GM21723 (cell line): Measurements from ENCODE around the gene DNMBP.
"Not testable (repeated sequence)": the region's sequence is repeated elsewhere in the genome, so short reads cannot be mapped to it uniquely, and the experiment has no call there.

Experiments used
- ATAC-seq: cut with Tn5 transposase; IDR thresholded peaks from one replicate; pipeline ENCODE4 v1.9.1; 2021; ENCODE audit warnings: mild to moderate bottlenecking, moderate library complexity; ENCODE audit not compliant: unreplicated experiment

DNMBP gene

DNA sequence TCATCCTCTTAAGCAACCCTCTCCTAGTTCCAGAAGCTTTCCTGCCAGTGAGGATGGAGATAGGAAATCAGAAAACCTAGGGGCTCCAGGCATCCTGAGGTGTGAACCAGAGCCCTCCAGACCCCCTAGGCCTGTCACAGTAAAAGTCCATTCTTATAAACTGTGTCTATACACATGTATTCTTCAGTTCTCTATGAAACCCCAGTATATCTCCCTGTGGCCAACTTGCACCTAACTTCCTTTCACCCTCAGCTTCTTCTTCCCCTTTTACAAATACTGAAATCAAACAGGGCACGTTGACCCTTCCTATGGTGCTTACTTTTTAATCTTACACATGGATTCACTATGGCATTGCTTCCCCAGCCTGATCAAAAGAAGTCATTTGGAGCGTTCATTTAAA lies 168.9 kb downstream of the DNMBP start:
- not testable (repeated sequence) for ATAC-seq

DNA sequence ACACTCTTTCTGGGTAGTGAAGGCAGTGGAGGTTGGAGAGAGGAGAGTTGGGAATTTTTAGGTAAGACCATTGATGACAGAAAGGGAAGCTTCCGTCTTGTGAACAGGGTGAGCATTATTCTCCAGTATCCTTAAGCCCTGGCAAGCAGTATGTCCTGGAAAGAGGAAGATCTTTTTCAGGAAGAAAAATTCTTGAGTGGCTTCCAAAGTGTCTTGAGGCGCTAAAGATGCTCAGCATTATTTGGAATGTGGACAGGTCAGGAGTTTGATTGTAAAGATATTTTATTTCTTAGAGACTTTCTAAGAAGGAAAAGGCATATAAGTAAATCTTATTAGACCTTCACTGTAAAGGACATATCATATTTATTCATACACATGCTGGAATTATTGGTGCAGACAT lies 173.0 kb downstream of the DNMBP start:
- no peak for ATAC-seq

DNA sequence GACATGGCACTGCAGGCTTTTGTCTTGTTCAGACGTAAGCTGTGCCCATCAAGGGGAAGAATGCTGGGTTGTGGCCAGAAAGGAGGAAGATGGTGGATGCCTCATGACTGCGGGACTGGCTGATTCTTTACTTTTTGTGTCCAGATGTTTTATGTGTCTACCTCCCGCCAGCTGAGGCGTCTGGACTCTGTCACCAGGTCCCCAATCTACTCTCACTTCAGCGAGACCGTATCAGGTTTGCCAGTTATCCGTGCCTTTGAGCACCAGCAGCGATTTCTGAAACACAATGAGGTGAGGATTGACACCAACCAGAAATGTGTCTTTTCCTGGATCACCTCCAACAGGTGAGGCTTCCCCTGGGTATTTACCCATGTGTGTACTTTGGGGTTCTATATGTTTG lies 173.8 kb downstream of the DNMBP start:
- ATAC-seq = no peak

DNA sequence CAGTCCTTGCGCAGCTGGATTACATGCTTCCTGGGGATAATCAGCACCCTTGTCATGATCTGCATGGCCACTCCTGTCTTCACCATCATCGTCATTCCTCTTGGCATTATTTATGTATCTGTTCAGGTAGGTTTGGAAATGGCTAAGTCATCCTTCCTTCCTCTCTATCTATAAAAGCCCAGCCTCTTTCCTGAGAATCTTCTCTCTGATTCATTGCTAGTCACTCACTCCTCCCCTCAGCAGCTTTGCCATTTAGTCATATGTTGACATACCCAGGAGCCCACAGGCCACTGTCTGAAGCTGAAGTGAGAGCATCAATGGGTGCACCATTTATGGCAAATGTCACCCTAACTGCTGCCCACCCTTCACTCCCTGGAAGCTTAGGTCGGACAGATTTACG lies 175.3 kb downstream of the DNMBP start:
- ATAC-seq = no peak

DNA sequence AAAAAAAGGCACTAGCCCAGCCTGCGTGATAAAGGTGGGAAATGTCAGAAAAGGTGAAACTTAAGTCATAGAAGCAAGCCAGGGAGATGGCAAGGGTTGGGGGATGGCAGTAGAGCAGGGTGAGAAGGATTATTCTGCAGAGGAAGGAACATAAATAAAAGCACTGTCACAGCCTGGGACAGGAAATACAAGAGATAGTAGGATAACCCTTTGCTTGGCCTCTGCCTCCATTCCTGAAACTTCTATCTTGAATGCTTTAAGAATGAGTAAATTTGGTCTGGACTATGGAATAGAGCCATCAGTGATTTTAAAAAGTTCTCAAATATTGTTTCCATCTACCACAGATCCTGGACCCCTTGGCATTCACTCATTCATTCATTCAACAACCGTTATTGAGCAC lies 177.3 kb downstream of the DNMBP start:
- ATAC-seq = no peak

DNA sequence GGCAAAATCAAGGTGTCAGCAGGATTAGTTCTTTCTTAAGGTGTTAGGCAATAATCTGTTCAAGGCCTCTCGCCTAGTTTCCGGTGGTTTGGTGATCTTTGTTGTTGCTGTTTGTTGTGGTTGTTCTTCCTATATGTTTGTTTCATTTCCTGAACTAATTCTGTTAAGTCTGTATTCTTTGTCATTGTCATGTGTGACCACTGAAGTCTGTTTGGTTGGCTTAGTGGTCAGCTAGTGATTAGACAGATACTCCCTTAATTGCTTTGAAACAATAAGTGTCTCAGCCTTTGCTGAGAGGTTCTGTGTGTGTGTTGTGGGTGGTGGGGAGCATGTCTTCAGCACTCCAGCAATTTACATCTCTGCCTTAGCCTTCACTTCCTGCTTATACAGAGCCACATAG lies 181.3 kb downstream of the DNMBP start:
- ATAC-seq = no peak

DNA sequence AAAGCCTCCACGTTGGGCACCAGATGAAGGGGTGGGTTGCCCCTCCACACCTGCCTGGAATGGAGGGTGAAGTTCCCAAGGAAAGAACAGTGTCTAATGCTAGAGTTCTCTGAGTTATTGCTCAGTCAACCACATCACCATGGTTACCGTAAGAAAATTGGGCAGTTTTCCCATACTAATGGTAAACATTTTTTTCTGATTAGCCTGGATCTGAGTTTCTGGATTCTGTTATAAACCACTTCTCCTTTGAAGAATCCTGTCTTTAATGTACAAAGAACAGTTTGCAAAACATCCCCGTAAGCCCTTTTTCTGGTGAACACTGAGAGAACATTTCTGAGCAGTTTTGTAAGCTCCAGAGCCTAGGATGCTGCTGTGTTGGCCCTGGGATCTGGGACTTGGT lies 181.8 kb downstream of the DNMBP start:
- no peak for ATAC-seq
